ENCODE data around the gene SF3B2. TPM values are rescaled to one million over a fixed set of nuclear protein-coding genes. Genes with fewer than 3 reads are reported as not detected.

Gene SF3B2
- total RNA-seq, 2 experiments from 2014 or later = 256 to 281 TPM

DNA sequence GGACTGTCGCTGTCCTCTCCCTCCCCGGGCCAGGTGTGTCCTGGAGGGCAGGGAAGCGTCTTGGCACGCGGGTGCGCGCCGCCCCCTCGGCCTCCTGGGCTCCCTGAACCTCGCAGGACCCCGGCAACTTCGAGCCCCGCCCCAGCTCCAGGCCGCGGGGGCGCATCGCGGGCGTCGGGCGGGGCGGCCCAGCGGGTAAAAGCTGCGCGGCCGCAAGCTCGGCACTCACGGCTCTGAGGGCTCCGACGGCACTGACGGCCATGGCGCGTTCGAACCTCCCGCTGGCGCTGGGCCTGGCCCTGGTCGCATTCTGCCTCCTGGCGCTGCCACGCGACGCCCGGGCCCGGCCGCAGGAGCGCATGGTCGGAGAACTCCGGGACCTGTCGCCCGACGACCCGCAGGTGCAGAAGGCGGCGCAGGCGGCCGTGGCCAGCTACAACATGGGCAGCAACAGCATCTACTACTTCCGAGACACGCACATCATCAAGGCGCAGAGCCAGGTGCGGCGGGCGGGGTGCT, 40.3 kb upstream of the SF3B2 start, which contains the start of gene CST6:
Gene CST6 (plus strand): TSS at position 224 of the 519 bp plus-strand sequence. CDS start 37 bp downstream, at position 261.
- no peak within 1 kb of the TSS for H3K27ac Mint-ChIP-seq

DNA sequence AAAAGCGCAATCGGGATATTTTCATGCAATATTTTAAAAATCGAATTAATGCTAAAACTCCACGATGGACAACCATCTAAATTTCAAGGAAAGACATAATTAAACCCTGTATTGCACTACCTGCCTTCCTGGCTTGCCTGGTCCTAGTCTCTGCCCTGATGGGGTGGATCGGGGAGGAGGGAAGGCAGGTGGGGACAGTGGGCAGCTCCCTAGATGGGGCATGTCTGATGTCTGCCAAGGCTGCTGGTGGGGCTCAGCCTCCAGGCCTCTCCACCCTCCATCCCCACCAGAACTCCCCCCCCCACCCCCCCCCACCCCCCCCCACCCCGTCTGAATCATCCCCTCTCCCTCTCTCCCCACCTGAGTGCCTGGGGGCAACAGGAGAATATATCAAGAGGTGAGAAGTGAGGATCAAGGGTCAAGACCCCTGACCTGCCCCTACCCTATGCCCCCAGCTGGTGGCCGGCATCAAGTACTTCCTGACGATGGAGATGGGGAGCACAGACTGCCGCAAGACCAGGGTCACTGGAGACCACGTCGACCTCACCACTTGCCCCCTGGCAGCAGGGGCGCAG, 39.7 kb upstream of the SF3B2 start:
- H3K27me3 Mint-ChIP-seq = peaks cover 34% of the 10 kb centered on the region
- peaks cover 3% of the 10 kb centered on the region for H3K4me1 Mint-ChIP-seq
- no peaks in the 10 kb centered on the region for H3K9me3 Mint-ChIP-seq (ENCODE audit: low read depth)
- no peaks in the 10 kb centered on the region for H3K36me3 Mint-ChIP-seq
- CTCF ChIA-PET = interaction anchor here (1.1 to 1.5 kb wide), 6 partner anchors 8 to 124 kb away, joined by 3 to 9 read pairs (median 5); partner anchors contain the start of gene FIBP
- H3K27ac Mint-ChIP-seq = no peak overlapping the region
- H3K4me3 Mint-ChIP-seq = no peak overlapping the region
- ATAC-seq (no peak), DNase-seq (no peak)

More for the DNA sequence above, 40.3 kb upstream of the SF3B2 start, which contains the start of gene CST6:
- ATAC-seq (no peak), DNase-seq (no peak)
- Mint-ChIP-seq H3K36me3 (no peaks in the 10 kb centered on the region), H3K27me3 (peaks cover 34% of the 10 kb centered on the region), H3K4me1 (peaks cover 3% of the 10 kb centered on the region), H3K4me3 (no peak within 1 kb of the TSS), H3K9me3 (ENCODE audit: low read depth) (no peaks in the 10 kb centered on the region)
- CTCF ChIA-PET = interaction anchor here (0.8 to 1.4 kb wide), 5 partner anchors 8 to 232 kb away, joined by 3 to 9 read pairs (median 4); partner anchors contain the start of genes BANF1 and EIF1AD

DNA sequence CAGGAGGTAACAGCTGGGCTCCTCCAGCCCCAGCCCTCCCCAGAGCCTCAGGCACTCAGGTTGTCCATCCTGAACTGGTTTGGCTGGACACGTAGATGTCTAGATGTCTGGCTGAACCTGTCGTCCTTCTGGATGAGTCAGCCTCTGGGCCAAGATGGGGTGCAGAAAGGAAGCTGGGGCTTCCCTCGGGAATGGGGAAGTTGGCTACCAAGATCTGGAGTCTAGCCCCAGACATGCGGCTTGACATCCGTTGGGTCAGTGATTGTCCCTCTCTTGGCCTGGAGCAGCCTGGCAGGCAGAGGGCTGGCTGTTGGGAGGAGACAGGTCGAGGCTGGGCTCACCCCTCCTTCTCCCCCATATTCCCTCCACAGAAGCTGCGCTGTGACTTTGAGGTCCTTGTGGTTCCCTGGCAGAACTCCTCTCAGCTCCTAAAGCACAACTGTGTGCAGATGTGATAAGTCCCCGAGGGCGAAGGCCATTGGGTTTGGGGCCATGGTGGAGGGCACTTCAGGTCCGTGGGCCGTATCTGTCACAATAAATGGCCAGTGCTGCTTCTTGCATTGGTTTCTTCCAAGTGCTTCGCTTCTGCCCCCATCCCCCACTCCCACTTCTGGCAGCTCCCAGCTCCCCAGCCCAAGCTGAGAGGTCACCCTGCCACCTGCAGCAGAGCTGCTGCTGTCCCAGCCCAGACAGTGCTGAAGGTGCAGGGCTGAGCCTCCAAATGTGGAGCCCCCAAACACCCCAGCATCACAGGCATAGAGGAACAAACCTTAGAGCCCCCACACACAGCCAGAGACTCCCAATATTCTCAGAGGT, 39.0 kb upstream of the SF3B2 start:
- H3K4me1 Mint-ChIP-seq = peaks cover 3% of the 10 kb centered on the region

DNA sequence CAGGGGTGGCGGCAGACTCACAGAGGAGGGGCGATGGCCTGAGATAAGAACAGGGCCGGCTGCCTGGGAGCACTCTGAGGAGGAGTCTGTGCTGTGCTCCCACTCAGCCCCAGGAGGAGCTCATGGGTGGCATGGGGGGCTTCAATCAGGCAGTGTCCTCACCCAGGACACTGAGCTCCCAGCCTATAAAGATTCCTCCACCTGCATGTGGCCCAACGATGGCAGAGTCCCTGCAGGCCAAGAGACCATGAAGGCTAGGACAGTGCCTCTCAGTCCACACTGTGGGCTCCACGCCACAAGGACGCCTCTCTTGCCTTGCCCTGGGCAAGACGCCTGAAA, 38.4 kb upstream of the SF3B2 start:
- DNase-seq (no peak), ATAC-seq (no peak)
- CTCF ChIA-PET = interaction anchor here (1.3 to 1.5 kb wide), 3 partner anchors 9 to 126 kb away, joined by 4 to 8 read pairs (median 6); partner anchors contain the start of gene FIBP
- Mint-ChIP-seq H3K9me3 (ENCODE audit: low read depth) (no peaks in the 10 kb centered on the region), H3K4me1 (peaks cover 3% of the 10 kb centered on the region), H3K4me3 (no peak overlapping the region), H3K27ac (no peak overlapping the region), H3K36me3 (no peaks in the 10 kb centered on the region), H3K27me3 (peaks cover 34% of the 10 kb centered on the region)

More for the DNA sequence above, 39.0 kb upstream of the SF3B2 start:
- Mint-ChIP-seq H3K27me3 (peaks cover 34% of the 10 kb centered on the region), H3K27ac (no peak overlapping the region), H3K4me3 (no peak overlapping the region), H3K36me3 (no peaks in the 10 kb centered on the region), H3K9me3 (ENCODE audit: low read depth) (no peaks in the 10 kb centered on the region)
- ATAC-seq (no peak), DNase-seq (no peak)
- CTCF ChIA-PET = interaction anchor here (1.3 to 1.5 kb wide), 3 partner anchors 9 to 125 kb away, joined by 4 to 8 read pairs (median 6); partner anchors contain the start of gene FIBP

DNA sequence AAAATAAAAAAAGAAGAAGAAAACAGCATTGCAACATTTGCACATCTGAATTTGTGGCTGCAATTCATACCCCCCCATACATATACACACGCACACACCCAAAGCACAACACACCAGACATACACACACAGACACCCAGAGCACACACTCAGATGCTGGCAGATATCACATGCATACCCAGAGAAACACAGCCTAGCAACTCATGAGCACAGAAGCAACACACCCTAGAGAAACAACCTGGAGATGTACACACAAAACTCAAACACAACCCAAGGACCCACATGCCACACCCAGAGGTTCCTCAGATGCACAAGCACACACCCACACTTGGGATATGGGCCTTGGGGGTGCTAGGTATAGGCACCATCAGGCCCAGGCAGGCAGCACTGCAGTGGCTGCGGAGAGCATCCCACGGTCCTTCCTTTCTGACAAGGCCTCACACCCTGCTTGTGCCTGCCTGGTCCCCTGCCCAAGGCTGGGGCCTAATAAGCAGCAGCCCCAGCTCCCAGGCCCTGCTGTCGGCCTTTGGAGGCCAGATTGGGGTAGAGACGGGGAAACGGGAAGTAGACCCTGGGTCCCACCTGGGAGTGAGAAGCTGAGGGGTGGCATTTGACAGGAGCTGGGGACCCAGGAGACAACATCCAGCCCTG, 37.2 kb upstream of the SF3B2 start:
- Mint-ChIP-seq H3K27me3 (peaks cover 34% of the 10 kb centered on the region), H3K4me1 (peaks cover 3% of the 10 kb centered on the region), H3K27ac (no peak overlapping the region), H3K9me3 (ENCODE audit: low read depth) (no peaks in the 10 kb centered on the region), H3K36me3 (no peaks in the 10 kb centered on the region), H3K4me3 (no peak overlapping the region)
- CTCF ChIA-PET = no interaction called here
- no peak for ATAC-seq
- no peak for DNase-seq

DNA sequence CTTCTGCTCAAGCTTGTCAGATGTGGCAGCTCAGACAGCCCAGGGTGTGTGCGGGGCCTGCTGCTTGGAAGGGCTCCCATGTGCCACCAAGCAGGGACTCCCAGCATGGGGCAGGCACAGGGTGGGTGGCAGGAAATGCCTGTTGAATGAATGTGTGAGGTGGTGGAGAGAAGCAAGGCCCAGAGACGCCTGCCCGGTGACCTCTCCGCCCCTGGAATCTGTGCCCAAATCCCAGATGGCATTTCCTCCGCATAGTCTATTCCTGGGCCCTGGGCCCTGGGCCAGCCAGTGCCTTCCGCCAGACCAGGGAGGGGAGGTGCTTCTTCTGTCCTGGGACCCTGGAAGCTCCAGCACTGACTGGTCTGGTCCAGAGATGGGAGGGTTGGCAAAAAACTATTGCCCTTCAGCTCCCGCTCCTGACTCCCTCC, 36.7 kb upstream of the SF3B2 start:
- Mint-ChIP-seq H3K9me3 (ENCODE audit: low read depth) (no peaks in the 10 kb centered on the region), H3K4me1 (peaks cover 6% of the 10 kb centered on the region), H3K27ac (no peak overlapping the region), H3K4me3 (no peak overlapping the region), H3K27me3 (peaks cover 29% of the 10 kb centered on the region), H3K36me3 (no peaks in the 10 kb centered on the region)
- CTCF ChIA-PET = interaction anchor here (1.2 kb wide), 1 partner anchor 23 kb away, joined by 3 read pairs; no protein-coding TSS in a partner anchor
- ATAC-seq (no peak), DNase-seq (no peak)

DNA sequence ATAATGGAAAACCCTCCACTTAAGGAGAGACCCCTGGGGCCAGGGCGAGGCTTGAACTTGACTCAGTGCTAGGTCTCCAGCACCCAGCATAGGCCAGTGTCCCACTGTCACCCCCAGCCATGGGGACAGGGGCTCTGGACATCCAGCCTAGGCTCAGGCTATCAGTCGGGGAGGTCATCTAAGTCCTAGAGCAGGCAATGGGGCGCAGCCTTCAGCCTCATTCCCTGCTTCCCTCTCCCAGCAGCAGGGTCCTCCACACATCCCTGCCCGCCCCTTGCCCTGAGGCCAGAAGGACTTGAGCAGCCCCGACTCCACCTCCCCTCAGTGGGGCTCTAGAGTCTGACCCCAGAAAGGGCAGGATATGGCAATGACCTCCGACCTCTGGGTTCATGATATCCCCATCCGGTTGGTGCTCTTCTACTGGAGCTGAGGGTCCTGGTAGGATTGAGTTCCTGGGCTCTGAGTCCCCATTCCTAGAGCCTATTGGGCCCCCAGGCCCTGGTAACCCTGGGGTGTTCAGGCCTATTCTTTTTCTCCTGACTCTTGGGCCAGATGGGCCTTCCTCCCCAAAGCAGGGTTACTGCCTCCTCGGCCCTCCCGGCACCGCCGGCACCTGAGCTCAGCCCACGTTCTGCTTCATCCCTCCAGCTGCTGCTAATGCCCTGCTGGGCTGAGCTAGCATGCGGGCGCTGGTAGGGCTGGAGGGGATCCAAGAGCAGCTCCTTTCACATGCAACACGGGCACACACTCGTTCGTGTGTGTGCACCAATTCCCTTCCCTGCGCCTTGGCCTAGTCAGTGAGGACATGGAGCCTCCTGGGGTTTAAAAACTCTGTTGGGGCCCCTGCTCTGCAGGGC, 36.0 kb upstream of the SF3B2 start:
- H3K27me3 Mint-ChIP-seq = peaks cover 23% of the 10 kb centered on the region
- DNase-seq (no peak), ATAC-seq (no peak)
- CTCF ChIA-PET = interaction anchor here (1.2 kb wide), 1 partner anchor 24 kb away, joined by 3 read pairs; no protein-coding TSS in a partner anchor
- no peak overlapping the region for H3K4me3 Mint-ChIP-seq
- no peak overlapping the region for H3K27ac Mint-ChIP-seq
- no peaks in the 10 kb centered on the region for H3K9me3 Mint-ChIP-seq (ENCODE audit: low read depth)
- no peaks in the 10 kb centered on the region for H3K36me3 Mint-ChIP-seq
- H3K4me1 Mint-ChIP-seq = peaks cover 12% of the 10 kb centered on the region

DNA sequence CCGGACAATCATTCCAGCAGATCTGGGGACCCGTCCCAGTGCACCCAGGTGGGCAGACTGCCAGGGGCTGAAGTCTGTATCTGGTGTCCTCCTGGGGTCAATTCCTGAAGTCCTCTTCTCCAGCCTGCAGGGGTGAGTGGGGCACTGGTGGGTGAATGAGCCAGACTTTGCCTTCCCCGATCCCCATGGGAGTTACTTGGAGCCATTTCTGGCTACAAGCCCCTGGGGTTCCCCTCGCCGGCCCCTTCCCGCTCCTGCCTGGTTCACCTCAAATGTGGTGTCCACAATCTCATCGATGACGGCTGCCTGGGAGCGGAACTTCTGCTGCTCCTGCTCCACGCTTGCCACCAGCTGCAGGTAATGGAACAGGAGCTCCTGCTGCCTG, 35.4 kb upstream of the SF3B2 start:
- ATAC-seq (no peak), DNase-seq (no peak)
- Mint-ChIP-seq H3K4me1 (peaks cover 16% of the 10 kb centered on the region), H3K4me3 (no peak overlapping the region), H3K27me3 (peaks cover 18% of the 10 kb centered on the region), H3K9me3 (ENCODE audit: low read depth) (no peaks in the 10 kb centered on the region), H3K36me3 (no peaks in the 10 kb centered on the region), H3K27ac (no peak overlapping the region)
- CTCF ChIA-PET = interaction anchor here (1.2 kb wide), 1 partner anchor 25 kb away, joined by 3 read pairs; no protein-coding TSS in a partner anchor

DNA sequence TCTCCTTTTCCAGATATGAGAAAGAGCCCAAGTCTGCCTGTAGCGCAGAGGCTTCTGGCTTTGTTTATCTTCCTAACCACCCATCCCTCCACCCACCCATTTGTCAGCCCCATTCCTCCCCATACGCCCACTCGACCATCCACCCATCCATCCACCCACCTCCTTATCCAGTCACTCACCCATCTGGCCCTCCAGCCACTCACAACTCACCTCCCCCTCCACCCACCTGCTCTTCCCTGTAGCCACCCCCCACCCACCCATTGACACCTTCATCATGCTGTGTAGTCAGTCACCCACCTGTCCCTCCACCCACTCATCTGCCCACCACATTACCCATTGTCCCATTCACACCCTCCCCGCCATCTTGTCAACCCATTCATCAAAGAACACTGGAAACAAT, 34.8 kb upstream of the SF3B2 start:
- H3K4me3 Mint-ChIP-seq = no peak overlapping the region
- no peak overlapping the region for H3K27ac Mint-ChIP-seq
- H3K4me1 Mint-ChIP-seq = peaks cover 18% of the 10 kb centered on the region
- H3K36me3 Mint-ChIP-seq = no peaks in the 10 kb centered on the region
- CTCF ChIA-PET = no interaction called here
- ATAC-seq (no peak), DNase-seq (no peak)
- peaks cover 14% of the 10 kb centered on the region for H3K27me3 Mint-ChIP-seq
- H3K9me3 Mint-ChIP-seq (ENCODE audit: low read depth) = no peaks in the 10 kb centered on the region

DNA sequence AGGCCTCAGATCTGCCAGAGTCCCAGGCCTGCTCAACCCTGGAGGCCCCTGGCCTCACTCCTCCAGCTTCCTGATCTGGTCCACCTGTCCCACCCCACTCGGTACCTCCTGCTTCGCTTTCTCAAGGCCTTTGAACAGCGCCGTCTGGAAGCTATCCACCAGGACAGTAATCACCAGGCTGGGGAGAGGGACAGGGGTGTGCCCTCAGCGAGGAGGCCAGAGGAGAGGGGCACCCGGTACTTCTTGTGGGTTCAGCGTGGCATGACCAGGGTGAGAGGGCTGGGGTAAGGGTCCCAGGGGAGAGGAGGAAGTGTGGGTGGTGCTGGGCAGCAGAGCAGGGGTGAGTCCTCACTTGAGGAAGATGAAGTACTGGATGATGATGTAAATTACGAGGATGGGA, 32.0 kb upstream of the SF3B2 start:
- CTCF ChIA-PET = interaction anchor here (0.9 to 6.2 kb wide), 3 partner anchors 8 to 26 kb away, joined by 3 to 51 read pairs (median 4); partner anchors contain the start of genes BANF1, CST6 and EIF1AD
- H3K27ac Mint-ChIP-seq = no peak overlapping the region
- H3K27me3 Mint-ChIP-seq = peaks cover 8% of the 10 kb centered on the region
- ATAC-seq (no peak), DNase-seq (no peak)
- no peaks in the 10 kb centered on the region for H3K9me3 Mint-ChIP-seq (ENCODE audit: low read depth)
- H3K36me3 Mint-ChIP-seq = no peaks in the 10 kb centered on the region
- peaks cover 23% of the 10 kb centered on the region for H3K4me1 Mint-ChIP-seq
- H3K4me3 Mint-ChIP-seq = no peak overlapping the region

DNA sequence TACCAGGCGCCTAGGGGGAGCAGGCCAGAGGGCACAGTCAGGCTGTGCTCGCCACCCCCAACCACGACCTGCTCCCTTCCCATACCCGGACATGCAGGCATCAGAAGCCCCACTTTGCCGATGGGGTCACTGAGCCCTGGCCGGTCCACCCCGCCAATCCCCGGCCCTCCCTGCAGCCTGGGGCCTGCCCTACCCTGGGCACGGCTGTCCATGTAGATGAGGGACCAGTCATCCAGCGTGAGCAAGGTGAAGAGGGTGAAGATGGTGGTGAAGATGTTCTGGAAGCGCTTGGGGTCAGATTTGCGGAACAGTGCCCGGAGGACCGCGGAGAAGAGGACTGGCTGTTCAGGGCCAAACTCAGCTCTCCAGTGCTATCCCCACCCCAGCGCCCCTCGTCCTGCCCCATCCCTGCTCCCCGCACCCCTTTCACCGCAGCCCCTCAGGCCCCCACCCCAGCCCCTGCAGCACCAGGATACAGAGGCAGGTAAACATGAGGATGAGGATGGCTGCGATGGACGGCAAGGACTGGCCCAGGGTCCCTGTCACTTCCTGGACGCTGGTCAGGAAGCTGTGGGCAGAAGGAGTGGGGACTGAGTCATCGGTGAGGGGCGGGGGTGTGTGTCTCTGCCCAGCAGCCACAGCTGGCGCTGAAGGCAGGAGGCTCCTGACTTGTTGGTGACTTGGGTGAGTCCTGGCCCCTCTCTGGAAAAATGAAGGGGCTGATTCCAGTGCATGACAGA, 31.4 kb upstream of the SF3B2 start:
- H3K4me3 Mint-ChIP-seq = no peak overlapping the region
- CTCF ChIA-PET = interaction anchor here (0.9 to 6.2 kb wide), 3 partner anchors 9 to 25 kb away, joined by 3 to 51 read pairs (median 4); partner anchors contain the start of genes BANF1, CST6 and EIF1AD
- DNase-seq (peak; percentile 69), ATAC-seq (peak; percentile 47)
- no peaks in the 10 kb centered on the region for H3K9me3 Mint-ChIP-seq (ENCODE audit: low read depth)
- H3K4me1 Mint-ChIP-seq = peaks cover 23% of the 10 kb centered on the region
- no peak overlapping the region for H3K27ac Mint-ChIP-seq
- peaks cover 8% of the 10 kb centered on the region for H3K27me3 Mint-ChIP-seq
- H3K36me3 Mint-ChIP-seq = no peaks in the 10 kb centered on the region
